ENCODE measurements around the gene NDUFA13. TPM values are rescaled to one million over a fixed set of nuclear protein-coding genes. Genes with fewer than 3 reads are reported as not detected.

NDUFA13 gene
- total RNA-seq, 4 donors from 2014 or later: 31.4 to 179 (median 108) TPM

DNA sequence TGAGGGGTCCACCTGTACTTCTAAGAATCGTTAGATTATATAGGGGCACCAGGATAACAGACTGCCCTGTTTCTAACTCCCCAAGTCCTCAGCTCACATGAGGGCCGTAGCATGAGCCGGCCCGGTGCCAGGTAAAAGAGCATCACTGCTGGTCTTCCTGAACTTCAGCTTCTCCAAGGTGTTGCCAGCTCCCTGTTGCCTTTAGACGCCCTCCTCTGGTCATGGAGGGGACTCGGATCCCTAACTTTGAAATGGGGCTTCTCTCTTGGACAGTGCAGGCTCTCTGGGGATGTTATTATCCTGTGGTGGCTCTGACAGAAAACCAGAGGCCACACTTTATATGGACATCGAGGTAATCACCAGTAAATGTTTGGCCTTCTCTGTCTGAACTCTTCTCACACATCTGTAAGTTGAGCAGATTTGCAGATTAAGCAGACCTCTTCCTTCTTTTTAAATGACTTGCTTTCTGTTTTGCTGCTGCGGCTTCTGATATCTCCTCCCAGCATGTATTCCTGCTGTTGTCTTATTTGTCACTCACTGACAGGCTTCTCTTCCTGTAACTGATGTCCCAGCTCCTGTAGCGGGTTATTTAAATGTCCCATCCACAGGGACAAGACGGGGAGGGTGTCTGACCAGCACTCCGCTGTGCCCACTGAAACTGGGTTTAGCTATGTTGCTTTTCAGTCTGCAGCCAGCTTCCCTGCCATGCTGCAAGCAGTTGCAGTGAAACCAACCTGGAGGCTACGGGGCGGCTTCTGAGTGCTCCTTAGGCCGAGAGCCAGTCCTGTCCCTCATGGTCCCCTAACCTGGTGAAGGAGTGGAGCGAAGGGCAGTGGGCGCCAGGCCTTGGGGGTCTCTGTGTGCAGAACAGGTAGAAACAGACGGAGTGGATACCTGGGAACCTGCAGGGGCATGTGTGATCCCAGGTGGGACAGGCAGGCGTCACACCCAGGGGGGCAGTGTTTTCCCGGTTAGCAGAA, 39.9 kb upstream of the NDUFA13 start:
- H3K4me3 ChIP-seq (ENCODE audit: low read depth, poor library complexity, severe bottlenecking): no peak overlapping the region
- TF ChIP-seq POLR2A (IDR thresholded peaks at IDR 0.05): no peak
- TF ChIP-seq, protein P1, sequence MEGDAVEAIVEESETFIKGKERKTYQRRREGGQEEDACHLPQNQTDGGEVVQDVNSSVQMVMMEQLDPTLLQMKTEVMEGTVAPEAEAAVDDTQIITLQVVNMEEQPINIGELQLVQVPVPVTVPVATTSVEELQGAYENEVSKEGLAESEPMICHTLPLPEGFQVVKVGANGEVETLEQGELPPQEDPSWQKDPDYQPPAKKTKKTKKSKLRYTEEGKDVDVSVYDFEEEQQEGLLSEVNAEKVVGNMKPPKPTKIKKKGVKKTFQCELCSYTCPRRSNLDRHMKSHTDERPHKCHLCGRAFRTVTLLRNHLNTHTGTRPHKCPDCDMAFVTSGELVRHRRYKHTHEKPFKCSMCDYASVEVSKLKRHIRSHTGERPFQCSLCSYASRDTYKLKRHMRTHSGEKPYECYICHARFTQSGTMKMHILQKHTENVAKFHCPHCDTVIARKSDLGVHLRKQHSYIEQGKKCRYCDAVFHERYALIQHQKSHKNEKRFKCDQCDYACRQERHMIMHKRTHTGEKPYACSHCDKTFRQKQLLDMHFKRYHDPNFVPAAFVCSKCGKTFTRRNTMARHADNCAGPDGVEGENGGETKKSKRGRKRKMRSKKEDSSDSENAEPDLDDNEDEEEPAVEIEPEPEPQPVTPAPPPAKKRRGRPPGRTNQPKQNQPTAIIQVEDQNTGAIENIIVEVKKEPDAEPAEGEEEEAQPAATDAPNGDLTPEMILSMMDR (IDR thresholded peaks at IDR 0.05): no peak
- 77 to 79% methylated on average over 19 of the region's 19 CpGs for WGBS, 2 donors
- no peak for DNase-seq (ENCODE audit: low spot score in 2 of 2)
- intact Hi-C loops (cut with DNase I; ENCODE audit: low total_unique reads): no loop called here

DNA sequence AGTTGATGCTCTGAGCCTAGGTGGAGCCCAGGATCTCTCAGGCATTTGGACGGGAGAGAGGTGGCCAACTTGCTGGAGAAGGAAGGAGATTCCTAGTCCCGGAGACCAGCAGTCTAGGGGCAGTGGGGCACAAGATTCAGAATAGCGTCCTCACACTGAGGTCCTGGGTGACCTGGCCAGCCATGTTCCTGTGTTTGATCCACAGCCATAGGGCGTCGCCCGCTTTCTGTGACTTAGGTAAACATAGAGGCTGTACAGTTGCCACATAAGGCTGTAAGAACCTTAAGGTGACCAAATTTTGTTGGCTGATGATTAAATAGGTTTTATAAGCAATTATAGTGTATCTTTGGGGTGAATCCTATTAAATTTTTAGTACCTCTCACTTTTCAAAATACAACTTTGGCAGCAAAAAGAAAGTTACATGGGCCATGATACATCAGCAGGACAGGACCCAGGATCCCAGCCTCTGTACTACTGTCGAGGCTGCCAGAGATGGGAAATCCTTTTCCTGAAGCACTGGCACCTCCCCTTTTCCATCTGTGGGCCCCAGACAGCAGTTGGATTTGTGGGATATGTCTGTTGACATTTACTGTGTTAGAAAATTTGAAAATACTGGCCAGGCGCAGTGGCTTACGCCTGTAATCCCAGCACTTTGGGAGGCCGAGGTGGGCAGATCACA, 38.2 kb upstream of the NDUFA13 start:
- 84 to 91% methylated on average over 10 of the region's 10 CpGs for WGBS, 2 donors
- no peak for DNase-seq (ENCODE audit: low spot score in 2 of 2)
- intact Hi-C loops (cut with DNase I; ENCODE audit: low total_unique reads): no loop called here
- TF ChIP-seq POLR2A (IDR thresholded peaks at IDR 0.05): no peak
- TF ChIP-seq, protein P1 (IDR thresholded peaks at IDR 0.05): no peak
- no peak overlapping the region for H3K4me3 ChIP-seq (ENCODE audit: low read depth, poor library complexity, severe bottlenecking)

DNA sequence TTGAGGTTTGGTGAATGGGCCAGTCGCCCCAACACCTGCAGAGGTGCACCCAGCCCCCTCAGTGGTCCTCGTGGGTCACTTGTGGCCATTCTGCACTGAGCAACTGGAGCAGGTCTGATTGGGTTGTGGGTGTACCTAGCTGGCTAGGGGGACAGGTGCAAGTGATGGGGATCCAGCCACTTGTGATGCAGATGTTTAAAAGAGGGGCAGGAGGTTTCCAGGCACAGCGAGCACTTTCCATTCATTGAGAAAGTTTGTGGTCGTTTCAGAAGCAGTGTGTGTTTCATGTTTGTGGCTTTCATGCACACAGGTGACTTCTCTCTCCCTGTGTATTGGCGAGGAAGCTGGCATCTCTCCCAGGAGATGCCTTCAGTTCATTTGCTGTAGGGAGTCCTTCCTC, 35.3 kb upstream of the NDUFA13 start:
- no peak for DNase-seq (ENCODE audit: low spot score in 2 of 2)
- H3K4me3 ChIP-seq (ENCODE audit: low read depth, poor library complexity, severe bottlenecking): no peak overlapping the region
- TF ChIP-seq, protein P1 (IDR thresholded peaks at IDR 0.05): no peak
- no peak for TF ChIP-seq POLR2A (IDR thresholded peaks at IDR 0.05)
- WGBS, 2 donors: 71 to 75% methylated on average over 5 of the region's 5 CpGs
- intact Hi-C loops (cut with DNase I; ENCODE audit: low total_unique reads): no loop called here

DNA sequence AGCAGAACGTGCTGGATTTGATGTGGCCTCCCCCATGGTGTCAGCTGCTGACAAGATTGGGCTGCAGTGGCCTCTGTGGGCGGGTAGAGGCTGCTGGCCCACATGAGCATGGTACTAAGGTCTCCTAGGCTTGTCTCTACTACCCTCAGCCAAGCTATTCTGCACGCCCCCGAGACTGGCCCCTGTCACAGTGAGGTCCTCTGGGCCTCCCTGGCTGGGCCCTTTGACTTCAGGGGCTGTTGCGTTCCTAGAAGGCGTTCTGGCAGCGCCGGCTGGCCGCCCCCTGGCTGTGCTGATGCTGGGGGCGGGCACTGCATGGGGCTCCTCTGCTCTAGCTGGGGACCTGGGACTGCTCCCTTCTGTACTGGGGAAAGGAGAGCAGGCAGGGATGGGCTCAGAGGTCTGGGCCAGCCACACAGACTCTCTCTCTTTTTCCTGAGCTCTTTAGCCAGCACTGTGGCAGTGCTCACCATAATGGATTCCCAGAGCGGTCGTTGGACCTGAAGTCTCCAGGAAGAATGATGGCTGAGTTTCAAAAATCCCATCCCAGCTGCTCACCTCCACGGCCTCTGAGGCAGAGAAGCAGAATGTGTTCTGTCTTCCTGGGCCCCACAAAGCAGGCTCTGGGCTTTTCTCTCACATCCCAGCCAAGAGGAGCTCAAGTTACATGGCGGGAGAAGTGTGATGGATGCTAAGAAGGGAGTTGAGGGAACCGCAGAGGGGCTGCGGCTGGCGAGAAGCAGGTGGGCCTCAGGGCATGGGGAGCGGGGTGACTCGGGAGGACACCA, 33.0 kb upstream of the NDUFA13 start:
- DNase-seq (ENCODE audit: low spot score in 2 of 2): no peak
- 75 to 77% methylated on average over 15 to 19 of the region's 19 CpGs for WGBS, 2 donors
- TF ChIP-seq, protein P1 (IDR thresholded peaks at IDR 0.05): no peak
- H3K4me3 ChIP-seq (ENCODE audit: low read depth, poor library complexity, severe bottlenecking): no peak overlapping the region
- intact Hi-C loops (cut with DNase I; ENCODE audit: low total_unique reads): no loop called here

DNA sequence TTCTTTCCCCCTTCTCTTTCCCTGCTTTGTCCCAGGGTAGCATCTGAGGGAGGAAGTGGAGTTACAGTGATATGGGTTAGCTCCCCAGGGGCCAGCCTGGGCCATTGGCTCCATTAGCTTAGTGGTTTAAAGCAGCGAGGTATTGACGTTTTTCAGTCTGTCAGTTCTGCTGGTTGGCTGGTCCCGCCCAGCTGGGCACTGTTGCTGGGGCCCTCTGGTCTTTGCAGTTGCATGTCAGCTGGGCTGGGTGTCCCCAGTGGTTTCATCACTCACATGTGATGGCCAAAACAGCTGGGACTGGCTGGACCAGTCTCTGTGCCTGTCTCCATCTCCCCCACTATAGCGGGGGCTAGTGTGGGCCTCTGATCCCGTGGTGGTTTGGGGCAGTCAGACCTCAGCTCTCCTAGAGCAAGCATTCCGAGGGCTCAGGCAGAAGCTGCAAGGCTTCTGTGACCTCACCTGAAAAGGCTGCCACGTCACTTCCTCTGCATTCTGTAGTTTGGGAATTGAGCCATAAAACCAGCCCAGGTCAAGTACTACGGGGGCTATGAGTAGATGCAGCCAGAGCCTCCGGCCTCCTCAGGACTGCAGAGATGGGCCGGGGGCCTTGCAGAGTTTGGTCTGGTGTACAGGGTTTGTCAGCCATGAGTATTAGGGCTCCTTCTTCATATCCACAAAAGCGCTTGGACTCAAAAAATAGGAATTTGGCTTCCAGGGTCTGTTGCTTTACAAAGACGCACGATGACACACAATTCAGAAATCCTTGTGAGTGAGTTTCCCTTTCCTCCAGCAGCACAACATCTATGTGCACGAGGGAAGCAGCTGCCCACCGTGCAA, 30.6 kb upstream of the NDUFA13 start:
- no peak for TF ChIP-seq POLR2A (IDR thresholded peaks at IDR 0.05)
- TF ChIP-seq, protein P1 (IDR thresholded peaks at IDR 0.05): no peak
- no peak for DNase-seq (ENCODE audit: low spot score in 2 of 2)
- 79 to 81% methylated on average over 15 of the region's 15 CpGs for WGBS, 2 donors
- no peak overlapping the region for H3K4me3 ChIP-seq (ENCODE audit: low read depth, poor library complexity, severe bottlenecking)
- intact Hi-C loops (cut with DNase I; ENCODE audit: low total_unique reads): loop anchor here (5.0 kb wide), 1 partner anchor 118 kb away; no protein-coding TSS in a partner anchor
